GM23248 (cell line): ENCODE data around the gene COPS7B.

ENCODE experiments used
- EZH2 ChIP-seq: fragments of 200-600 bp; sonication (generic); IDR thresholded peaks from 2 replicates; pipeline ENCODE4 v1.6.1; 2018; ENCODE audit warnings: antibody characterized with exemption, mild to moderate bottlenecking; ENCODE audit not compliant: insufficient read depth, poor library complexity, severe bottlenecking
- EZH2phosphoT487 ChIP-seq: fragments of 200-600 bp; sonication (generic); IDR thresholded peaks from 2 replicates; pipeline ENCODE4 v1.6.1; 2018; ENCODE audit warnings: antibody characterized with exemption, moderate library complexity, mild to moderate bottlenecking, low read depth; ENCODE audit not compliant: insufficient read depth

GRCh38 chr2:231807020-231807419, 20.8 kb downstream of the COPS7B start:
- TF ChIP-seq EZH2 (no peak), EZH2phosphoT487 (no peak)
